ENCODE data around the gene PCK1. TPM values are rescaled to one million over a fixed set of nuclear protein-coding genes. Genes with fewer than 3 reads are reported as not detected.
A peak's percentile ranks its signal among the peaks of the same experiment; 100 is the strongest.

Gene PCK1
- total RNA-seq, 1 donor: not detected

- H3K4me3 ChIP-seq (ENCODE audit: insufficient read depth, low read length): no peak overlapping the region
- no peaks in the 10 kb centered on the region for H3K79me2 ChIP-seq (ENCODE audit: insufficient read depth, low read length)
- TF ChIP-seq, protein P1, sequence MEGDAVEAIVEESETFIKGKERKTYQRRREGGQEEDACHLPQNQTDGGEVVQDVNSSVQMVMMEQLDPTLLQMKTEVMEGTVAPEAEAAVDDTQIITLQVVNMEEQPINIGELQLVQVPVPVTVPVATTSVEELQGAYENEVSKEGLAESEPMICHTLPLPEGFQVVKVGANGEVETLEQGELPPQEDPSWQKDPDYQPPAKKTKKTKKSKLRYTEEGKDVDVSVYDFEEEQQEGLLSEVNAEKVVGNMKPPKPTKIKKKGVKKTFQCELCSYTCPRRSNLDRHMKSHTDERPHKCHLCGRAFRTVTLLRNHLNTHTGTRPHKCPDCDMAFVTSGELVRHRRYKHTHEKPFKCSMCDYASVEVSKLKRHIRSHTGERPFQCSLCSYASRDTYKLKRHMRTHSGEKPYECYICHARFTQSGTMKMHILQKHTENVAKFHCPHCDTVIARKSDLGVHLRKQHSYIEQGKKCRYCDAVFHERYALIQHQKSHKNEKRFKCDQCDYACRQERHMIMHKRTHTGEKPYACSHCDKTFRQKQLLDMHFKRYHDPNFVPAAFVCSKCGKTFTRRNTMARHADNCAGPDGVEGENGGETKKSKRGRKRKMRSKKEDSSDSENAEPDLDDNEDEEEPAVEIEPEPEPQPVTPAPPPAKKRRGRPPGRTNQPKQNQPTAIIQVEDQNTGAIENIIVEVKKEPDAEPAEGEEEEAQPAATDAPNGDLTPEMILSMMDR (IDR thresholded peaks at IDR 0.05; ENCODE audit: extremely low read depth, low read depth, low read length): no peak
These were observed 6.7 kb downstream of the PCK1 start for GRCh38 chr20:57567471-57568079.

DNA sequence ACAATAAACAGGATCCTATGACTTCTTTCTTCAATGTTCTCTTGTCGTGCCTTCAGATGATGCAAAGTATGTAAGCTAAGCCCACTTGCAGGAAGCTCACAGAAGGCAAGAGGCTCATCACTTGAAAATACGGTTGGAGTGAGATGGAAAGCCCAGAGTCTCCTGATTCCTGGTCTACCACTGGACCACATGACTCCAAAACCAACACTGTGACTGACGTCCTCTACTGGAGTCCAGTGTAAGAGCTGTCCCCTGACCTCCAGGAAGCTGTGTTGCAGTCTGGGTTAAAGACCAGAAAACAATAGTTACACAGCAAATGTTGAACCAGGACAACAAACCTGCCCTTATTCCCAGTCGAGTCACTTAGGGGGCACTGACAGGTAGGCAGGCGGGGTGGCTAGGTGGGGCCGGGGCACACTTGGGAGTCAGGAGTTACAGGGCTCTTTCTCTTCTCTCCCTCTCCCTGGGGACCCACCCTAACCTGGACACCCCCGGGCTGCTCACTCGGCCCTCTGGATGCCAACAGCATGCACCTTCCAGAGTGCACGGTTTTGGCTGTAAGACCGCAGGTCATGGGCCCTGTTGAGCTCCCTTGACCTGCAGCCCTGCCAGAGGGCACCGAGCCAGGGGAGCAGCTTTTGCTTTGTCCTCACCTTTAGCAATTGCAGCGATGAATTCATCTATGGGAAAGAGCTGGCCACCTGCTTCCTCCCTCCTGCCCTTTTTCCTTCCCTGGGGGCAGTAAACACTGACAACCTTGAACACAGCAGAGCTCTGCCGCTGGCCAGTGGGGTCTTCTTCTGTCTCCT, 7.4 kb downstream of the PCK1 start:
- no peak overlapping the region for H2AFZ ChIP-seq (ENCODE audit: low read length)
- H4K20me1 ChIP-seq (ENCODE audit: insufficient read depth, low read length): no peaks in the 10 kb centered on the region
- H3K79me2 ChIP-seq (ENCODE audit: insufficient read depth, low read length): no peaks in the 10 kb centered on the region
- DNase-seq (ENCODE audit: insufficient read length, low spot score, missing footprints): peak; percentile 37
- H3K27me3 ChIP-seq (ENCODE audit: insufficient read depth, low read length): peaks cover 18% of the 10 kb centered on the region
- no peak overlapping the region for H3K4me3 ChIP-seq (ENCODE audit: insufficient read depth, low read length)
- H3K36me3 ChIP-seq (ENCODE audit: insufficient read depth, low read length): no peaks in the 10 kb centered on the region
- H3K27ac ChIP-seq (ENCODE audit: low read depth, low read length): no peak overlapping the region
- no peaks in the 10 kb centered on the region for H3K9me3 ChIP-seq (ENCODE audit: low read depth, low read length)
- TF ChIP-seq, protein P1 (IDR thresholded peaks at IDR 0.05; ENCODE audit: extremely low read depth, low read depth, low read length): no peak
- no peak overlapping the region for H3K4me2 ChIP-seq (ENCODE audit: insufficient read depth, low read length)
- no peaks in the 10 kb centered on the region for H3K4me1 ChIP-seq (ENCODE audit: insufficient read depth, low read length)

More at GRCh38 chr20:57567471-57568079, 6.7 kb downstream of the PCK1 start:
- H3K4me1 ChIP-seq (ENCODE audit: insufficient read depth, low read length): no peaks in the 10 kb centered on the region
- no peaks in the 10 kb centered on the region for H4K20me1 ChIP-seq (ENCODE audit: insufficient read depth, low read length)
- H3K27me3 ChIP-seq (ENCODE audit: insufficient read depth, low read length): peaks cover 16% of the 10 kb centered on the region
- DNase-seq (ENCODE audit: insufficient read length, low spot score, missing footprints): peak; percentile 46
- no peaks in the 10 kb centered on the region for H3K36me3 ChIP-seq (ENCODE audit: insufficient read depth, low read length)
- no peaks in the 10 kb centered on the region for H3K9me3 ChIP-seq (ENCODE audit: low read depth, low read length)
- no peak overlapping the region for H3K27ac ChIP-seq (ENCODE audit: low read depth, low read length)
- no peak overlapping the region for H2AFZ ChIP-seq (ENCODE audit: low read length)
- no peak overlapping the region for H3K4me2 ChIP-seq (ENCODE audit: insufficient read depth, low read length)

- Histone ChIP-seq H3K36me3 (ENCODE audit: insufficient read depth, low read length) (no peaks in the 10 kb centered on the region), H4K20me1 (ENCODE audit: insufficient read depth, low read length) (no peaks in the 10 kb centered on the region), H3K27me3 (ENCODE audit: insufficient read depth, low read length) (peaks cover 23% of the 10 kb centered on the region), H2AFZ (ENCODE audit: low read length) (no peak overlapping the region), H3K4me2 (ENCODE audit: insufficient read depth, low read length) (no peak overlapping the region), H3K9me3 (ENCODE audit: low read depth, low read length) (no peaks in the 10 kb centered on the region), H3K4me3 (ENCODE audit: insufficient read depth, low read length) (no peak overlapping the region), H3K27ac (ENCODE audit: low read depth, low read length) (no peak overlapping the region), H3K4me1 (ENCODE audit: insufficient read depth, low read length) (no peaks in the 10 kb centered on the region), H3K79me2 (ENCODE audit: insufficient read depth, low read length) (no peaks in the 10 kb centered on the region)
- peak; percentile 25 for DNase-seq (ENCODE audit: insufficient read length, low spot score, missing footprints)
- TF ChIP-seq, protein P1 (IDR thresholded peaks at IDR 0.05; ENCODE audit: extremely low read depth, low read depth, low read length): no peak
These were observed 8.1 kb downstream of the PCK1 start for GRCh38 chr20:57568960-57569359.

DNA sequence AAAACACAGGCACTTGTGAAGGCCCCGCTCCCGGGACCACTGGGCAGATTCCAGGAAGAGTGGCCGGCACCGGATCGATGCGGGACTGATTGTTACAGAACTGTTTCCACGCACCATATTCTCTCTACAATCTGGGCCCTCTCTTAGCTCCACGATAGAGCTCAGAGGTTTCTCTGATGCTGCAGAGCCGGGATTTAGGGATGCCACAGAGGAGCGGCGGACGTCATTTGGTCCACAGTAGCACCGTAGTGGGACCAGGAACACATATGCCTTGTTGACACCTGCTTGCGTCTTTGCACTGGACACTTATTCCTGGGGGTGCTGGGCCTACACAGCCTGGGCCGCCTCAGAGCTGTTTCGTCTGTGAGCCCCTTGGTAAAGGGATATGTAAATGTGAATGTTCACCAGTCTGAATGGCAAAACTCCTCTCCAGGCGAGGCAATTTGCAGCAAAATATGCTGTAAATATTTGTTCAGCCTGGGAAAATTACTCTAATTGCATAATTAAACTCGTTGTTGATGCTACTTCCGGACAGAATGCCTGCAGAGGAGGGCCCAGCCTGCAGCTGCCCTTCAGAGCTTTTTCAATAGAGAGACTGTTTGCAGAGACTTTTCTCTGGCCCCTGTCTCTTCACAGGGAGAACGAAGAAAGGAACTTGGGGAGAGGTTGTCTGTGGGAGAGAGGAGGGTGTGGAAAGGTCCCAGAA, 9.4 kb downstream of the PCK1 start:
- H3K79me2 ChIP-seq (ENCODE audit: insufficient read depth, low read length): no peaks in the 10 kb centered on the region
- no peak overlapping the region for H3K4me2 ChIP-seq (ENCODE audit: insufficient read depth, low read length)
- H4K20me1 ChIP-seq (ENCODE audit: insufficient read depth, low read length): no peaks in the 10 kb centered on the region
- H3K4me1 ChIP-seq (ENCODE audit: insufficient read depth, low read length): no peaks in the 10 kb centered on the region
- no peak overlapping the region for H2AFZ ChIP-seq (ENCODE audit: low read length)
- peaks cover 27% of the 10 kb centered on the region for H3K27me3 ChIP-seq (ENCODE audit: insufficient read depth, low read length)
- no peaks in the 10 kb centered on the region for H3K9me3 ChIP-seq (ENCODE audit: low read depth, low read length)
- peak; percentile 13 for DNase-seq (ENCODE audit: insufficient read length, low spot score, missing footprints)
- H3K27ac ChIP-seq (ENCODE audit: low read depth, low read length): no peak overlapping the region
- TF ChIP-seq, protein P1 (IDR thresholded peaks at IDR 0.05; ENCODE audit: extremely low read depth, low read depth, low read length): no peak
- H3K36me3 ChIP-seq (ENCODE audit: insufficient read depth, low read length): no peaks in the 10 kb centered on the region
- no peak overlapping the region for H3K4me3 ChIP-seq (ENCODE audit: insufficient read depth, low read length)
